Stimulated activated CD4-positive, alpha-beta T cell treated with anti-CD3 and anti-CD28 coated beads, Interleukin-4, amount 100 ng/mL, for 48 hours (primary cell): ENCODE measurements around the gene BMX.
A peak's percentile ranks its signal among the peaks of the same experiment; 100 is the strongest.

Experiments
- DNase-seq, 2 donors: peaks; one replicate each; pipeline ENCODE4 v3.0.0-alpha.2; 2020; ENCODE audit warnings: low read depth in 2 of 2

BMX gene

DNA sequence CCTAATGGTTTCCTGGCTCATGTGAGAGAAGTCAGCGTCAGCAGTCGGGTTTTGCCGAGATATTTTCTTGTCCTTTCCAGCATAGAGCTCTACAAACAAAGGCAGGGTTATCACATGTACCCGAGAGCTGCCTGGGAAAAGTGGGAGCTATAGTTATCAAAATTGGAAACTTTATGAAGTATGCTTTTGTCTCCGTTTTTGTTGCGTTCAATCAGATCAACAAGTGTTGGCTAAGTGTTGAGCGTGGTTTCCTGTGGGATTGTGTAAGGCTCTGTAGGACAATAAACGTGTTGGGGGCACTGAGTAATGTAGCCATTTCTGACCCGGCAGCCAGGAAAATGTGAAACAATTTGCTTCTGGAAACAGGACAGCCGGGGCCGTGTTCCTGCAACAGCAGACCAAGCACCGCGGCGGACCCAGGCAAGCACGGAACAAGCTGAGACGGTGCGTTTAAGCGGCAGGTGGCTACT, at the start of gene BMX:
TSS of gene BMX (plus strand) at position 311 of the 470 bp plus-strand sequence. CDS start 7,547 bp downstream, outside the sequence.
- no peak for DNase-seq

DNA sequence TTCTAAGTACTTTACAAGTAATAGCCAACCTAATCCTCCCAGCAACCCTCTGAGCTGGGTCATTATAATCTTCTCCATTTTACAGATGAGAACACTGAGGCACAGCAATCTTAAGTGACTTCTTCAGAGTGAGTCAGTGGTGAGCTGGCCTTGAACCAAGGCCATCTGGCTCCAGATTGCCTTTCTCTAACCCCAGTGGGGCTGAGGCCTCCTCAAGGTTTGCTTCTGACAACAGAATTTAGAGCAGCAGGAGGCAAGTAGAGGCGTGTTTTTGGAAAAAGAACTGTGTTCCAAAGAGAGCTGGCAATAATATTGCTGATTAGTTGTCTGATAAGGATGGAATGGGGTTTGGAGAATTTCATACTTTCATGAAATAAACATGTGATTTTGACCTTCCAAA, 48.7 kb upstream of the BMX start:
- no peak for DNase-seq

DNA sequence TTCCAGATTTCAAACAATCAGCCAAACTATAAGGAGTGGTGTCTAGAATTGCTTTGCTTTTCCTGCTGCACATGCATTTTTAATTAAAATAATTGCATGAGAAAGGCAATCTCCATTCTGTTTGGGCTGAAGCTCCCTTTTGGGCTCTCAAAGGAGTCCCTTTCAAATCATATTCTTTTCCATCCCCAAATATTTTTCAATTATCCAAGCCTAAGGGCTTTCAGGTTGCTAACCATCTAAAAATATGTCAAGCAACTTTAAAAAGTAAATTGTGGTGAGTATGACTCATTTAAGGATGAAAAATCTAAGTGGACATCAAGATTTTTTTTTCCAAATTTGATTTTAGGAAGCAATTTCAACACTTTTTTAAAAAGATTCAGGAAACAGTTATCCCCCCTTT, 35.9 kb upstream of the BMX start:
- no peak for DNase-seq

DNA sequence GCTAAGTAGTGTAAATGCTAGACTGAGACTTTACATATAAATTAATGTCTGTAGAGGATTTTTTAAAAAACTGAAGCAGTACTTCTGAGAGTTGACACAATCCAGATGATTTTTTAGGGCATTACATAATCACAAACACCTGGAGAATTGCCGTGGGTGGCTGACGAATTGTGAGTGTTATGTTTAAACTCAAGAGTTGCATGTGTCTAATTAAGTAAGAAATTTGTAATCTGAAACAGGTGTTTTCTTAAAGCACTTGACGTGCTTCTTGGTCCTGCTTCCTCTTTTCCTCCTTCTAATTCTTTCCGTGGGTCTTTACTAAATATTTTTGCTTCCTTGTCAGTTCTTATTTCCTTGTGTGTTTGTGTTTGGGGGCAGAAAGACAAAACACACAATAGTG, 35.3 kb upstream of the BMX start:
- DNase-seq = no peak

DNA sequence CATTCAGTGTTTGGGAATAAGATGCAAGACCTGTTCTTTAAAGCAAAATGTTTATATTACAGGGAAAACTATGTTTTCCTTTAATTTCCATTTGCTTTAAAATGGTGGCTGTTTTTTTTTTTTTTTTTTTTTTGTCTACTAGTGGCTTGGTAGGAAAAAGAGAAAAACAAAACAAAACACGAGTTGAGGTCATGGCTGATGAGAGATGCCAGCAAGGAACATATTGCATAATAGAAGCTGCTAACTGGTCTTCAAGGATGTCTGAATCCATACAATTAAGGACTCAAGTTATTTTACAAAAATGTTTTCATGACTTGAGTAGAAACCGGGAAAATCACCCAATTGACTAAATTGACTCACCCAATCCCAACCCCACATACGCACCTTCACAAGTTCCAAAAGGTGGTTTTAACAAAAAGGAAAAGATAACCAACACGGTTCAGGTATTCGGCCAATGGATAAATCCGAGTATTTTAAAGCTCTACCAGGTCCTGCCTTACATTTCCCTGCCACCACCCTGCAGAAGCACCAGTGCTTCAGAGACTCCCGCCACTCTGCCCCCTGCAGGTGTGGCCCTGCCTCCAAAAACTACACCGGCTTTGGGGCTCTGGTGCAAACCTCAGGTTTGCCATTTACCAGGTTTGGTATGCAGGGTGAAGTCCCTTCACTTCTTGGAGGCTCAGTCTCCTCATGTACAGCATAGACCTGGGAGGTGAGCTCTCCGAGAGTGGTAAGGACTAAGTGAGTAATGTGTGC, 34.5 kb upstream of the BMX start:
- DNase-seq = no peak

DNA sequence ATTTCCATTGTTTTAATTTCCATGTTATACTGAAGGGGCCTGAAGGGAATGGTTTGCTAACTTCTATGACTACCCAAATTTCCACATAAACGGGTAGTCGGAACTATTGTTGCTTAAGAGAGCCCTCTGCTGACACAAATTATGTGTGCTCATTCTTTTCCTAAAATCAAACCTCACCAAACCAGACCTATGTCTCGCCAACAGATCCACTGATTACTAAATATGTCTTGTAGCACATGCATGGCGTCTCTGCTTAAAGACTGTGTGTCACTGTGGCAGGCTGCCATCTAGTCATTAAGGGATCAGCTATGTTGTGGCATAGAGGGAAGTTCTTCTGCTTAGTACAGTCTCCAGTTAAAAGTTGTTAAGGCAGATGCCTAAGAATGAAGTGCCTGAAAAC, 32.6 kb upstream of the BMX start:
- DNase-seq = no peak

DNA sequence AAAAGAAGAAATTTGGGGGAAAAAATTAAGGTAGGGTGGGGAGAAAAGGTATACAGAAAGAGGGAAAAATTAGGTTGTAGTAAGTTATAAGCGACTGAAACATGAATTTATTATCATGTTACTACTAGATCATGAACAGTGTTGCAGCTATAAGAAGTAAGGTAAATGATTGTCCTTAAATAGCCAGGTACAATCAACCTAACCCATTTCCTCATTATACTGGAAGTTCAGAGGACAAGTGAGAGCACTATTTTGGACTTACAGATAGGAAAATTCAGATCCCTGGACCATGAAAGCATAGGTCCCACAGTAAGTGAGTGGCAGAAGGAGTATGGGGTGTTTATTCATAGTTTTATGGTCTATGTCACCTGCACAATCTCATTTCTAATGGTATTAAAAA, 31.0 kb upstream of the BMX start:
- DNase-seq = no peak

DNA sequence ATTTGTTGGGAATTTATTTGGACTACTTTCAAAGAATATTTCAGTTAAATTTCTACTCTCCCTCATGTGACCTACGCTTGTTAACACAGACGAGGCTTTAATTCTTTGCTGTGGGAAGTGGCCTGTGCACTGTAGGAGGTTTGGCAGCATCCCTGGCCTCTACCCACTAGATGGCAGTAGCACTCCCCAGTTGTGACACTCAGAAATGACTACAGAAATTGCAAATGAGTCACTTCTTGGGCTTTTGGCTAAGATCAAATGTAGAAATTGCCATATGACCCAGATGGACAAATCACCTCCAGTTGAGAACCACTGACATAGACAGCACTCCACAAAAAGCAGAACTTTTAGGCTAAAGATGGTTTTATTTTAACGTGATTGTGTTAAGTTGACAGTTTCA, 29.6 kb upstream of the BMX start:
- peak; percentile 24 to 28 for DNase-seq

DNA sequence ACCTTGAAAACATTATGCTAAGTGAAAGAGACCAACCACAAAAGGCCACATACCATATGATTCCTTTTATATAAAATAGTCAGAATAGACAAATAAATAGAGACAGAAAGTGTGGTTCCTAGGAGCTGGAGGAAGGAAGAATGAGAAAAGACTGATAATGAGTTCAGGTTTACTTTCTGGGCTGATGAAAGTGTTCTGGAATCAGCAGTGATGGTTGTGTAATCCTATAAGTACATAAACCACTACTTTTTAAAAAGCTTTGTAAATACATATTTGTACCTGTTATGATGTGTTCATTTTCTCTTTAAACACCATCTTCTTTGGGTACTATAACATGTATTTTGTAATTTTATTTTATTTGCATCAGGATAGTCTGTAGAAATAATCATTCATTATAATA, 28.1 kb upstream of the BMX start:
- DNase-seq = no peak

DNA sequence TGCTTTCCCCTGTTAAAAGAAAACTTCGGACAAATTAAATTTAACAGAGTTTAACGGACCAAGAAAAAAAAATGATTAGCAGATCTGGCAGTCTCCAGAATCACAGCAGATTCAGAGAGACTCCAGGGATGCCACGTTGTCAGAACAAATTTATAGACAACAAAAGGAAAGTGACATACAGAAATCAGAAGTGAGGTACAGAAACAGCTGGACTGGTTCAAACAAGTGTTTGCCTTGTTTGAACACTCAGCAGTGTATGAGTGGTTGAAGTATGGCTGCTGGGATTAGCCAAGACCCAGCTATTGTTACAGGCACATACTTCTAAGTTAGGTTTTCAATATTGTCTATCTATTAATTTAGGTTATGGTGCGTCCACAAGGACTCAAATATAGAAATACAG, 26.6 kb upstream of the BMX start:
- no peak for DNase-seq

DNA sequence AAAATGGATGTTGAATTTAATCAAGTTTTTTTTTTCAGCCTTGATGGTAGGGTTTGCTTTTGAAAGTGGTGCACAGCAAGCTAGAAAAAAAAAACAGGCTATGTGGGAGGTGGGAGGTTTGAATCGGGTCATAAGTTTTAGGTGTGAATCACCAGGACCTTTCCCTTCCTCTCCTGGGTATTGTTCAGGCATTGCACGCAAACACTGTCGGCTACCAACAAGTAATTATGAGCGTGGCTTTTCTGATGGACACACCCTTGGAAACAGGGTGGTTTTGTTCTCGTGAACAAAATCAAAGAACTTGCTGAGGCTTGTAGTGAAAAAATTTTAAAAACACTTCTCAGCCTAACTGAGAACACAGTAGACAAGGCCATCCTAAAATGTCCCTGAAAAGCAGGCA, 25.6 kb upstream of the BMX start:
- DNase-seq = no peak

DNA sequence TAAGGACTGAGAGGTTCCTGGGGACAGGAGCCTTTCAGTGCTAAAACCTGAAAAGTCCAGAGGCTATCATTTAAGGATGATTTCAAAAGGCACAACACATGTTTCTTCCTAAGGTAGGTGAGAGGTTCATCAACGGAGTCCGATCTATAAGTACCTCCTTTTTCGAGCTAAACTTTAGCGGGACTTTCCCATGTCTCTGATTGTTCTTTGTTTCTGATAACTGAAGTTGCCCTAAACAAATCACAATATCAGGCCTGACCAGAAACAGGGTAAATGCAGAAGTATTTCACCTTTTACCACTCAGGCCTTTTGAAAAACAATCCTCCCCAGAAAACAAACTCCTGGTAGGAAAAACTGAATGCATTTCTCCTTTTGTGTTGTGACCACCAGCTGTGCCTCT, 25.1 kb upstream of the BMX start:
- DNase-seq = no peak

DNA sequence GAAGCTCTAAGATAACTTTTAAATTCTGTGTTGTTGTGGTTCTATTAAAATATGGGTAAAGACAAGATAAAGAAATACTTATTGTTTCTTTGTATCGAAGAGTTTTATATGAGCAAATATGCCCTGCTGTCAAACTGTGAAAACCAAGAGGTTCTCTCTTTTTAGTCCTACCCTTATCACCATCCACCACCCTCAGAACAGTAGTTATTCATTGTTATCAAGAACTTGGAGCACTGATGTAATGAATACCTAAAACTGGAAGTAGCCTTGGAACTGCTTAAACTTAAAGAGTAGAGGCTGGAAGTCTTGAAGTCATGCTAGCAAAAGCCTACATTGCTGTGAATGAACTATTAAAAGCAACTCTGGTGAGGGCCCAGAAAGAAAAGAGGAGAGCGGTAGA, 16.7 kb upstream of the BMX start:
- DNase-seq = no peak

DNA sequence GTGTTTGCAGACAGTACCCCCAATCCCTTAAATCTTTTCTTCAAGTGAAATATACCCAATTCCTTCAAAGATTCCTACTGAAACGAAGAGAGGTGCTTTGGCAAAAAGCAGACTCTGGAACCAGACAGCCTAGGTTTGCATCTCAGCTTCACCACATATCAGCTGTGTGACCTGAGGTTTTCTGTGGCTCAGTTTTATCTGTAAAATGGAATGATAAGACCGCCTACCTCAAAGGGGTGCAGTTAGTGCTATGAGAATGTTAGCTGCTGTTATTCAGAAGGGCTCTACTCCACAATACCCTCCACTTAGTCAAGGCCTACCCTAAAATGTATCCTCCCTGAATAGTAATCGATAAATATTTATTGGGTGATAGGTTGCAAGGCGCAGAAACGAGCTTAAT, 8.1 kb upstream of the BMX start:
- no peak for DNase-seq

DNA sequence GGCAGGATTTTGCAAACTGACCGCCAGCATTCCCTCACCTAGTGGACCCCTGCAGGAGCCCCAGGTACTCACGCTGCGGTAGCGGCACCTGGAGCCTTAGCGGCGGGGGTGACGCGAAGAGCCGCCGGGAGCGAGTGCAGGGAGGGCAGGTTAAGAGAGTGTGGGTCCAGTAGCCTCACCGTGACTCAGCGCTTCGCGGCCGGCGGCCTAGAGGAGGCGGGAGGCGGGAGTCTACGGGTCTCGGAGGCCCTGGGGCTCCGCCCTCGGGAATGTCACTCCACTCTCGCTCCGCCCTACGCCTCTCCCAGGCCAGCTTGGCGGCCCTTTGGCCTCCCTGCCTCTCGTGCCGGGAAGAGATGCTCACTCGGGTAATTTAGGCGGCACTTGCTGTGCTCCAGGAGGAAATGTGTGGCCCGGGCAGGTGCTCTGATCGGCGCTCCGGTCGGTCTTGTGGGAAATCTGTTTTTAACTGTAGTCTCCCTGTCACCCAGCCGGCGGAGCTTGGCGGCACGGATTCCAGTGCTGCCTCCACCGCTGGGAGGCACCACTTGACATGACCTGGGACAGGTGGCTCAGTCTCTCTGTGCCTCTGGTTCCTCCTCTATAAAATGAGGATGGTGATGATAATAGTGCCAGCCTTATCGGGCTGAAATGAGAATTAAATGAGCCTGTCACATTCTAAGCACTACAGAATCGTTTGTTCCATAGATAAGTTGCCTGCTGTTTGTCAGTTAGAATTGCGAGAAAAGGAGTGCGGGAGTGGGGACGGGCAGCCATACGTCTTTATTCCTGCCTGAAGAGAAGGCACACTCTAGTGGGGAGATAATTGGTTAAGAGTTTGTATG, 7.3 kb upstream of the BMX start, which contains the start of gene PIR:
TSS of gene PIR (minus strand) at position 216 of the 845 bp plus-strand sequence. CDS start 2,076 bp downstream, outside the sequence.
- peak; percentile 33 to 56 for DNase-seq

DNA sequence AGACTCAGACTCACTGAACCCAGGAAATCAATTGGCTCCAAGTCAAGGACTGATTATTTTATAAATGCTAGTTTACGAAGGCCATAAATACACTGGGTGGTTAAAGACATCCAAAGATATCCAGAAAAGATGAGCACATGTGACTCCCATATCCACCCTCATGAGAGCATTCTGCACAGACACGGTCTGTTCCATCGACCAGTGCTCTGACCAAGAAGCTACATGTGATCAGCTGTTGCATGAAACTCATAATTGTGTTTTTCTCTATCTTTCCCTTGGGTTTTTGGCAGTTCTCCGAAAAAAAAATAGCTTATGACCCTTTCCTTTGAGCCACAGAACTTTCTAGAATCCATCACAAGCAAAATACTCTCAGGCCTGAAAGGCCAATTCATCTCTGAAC, 4.8 kb upstream of the BMX start:
- DNase-seq = no peak

DNA sequence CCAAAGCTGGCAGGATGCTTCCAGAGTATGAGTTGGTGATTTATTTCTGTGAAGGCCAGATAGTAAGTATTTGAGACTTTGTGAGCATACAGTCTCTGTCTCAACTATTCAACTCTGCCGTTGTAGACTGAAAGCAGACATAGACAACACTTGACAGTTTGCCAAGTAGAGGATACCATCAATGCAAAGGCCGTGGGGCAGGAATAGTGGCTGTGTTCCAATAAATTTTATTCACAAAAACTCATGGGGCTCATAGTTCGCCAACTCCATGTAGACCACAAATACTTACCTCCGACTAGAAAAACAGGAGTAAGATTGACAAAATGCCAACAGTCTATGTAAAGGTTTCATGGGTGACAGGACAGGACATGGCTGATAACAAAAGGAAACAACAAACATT, 3.8 kb upstream of the BMX start:
- no peak for DNase-seq

DNA sequence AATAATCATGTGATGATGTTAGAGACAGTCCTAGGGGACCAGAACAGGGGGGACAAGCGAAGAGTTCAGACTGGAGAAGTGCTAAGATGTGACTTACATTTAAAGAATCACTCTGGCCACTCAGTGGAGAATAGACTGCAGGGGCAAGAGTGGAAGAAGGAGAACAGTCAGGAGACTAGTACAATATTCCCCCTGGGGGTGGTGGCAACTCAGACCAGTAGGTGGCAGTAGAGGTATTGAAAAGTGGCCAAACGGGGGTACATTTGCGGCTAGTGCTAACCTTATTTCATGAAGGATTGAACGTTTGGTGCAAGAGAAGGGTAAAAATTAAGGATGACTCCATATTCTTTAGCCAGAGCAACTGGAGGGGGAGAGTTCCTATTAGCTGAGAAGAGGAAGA, 2.7 kb upstream of the BMX start:
- peak; percentile 11 to 18 for DNase-seq

DNA sequence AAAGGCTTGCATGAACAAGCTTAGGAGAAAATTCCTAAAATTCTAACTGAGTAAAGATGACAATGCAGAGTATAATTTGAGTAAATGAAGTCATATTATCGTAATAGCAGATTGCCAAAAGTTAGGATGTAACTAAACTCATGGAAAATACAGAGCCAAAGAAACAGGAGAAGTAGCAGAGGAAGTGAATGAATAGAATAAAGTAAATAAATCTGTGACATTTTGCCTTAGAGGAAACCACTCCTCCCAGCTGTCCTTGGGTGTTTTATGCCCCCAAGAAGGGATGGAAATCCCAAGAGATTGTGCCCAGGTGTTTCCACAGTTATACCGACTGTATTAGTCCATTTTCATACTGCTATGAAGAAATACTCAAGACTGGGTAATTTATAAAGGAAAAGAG, 1.9 kb upstream of the BMX start:
- no peak for DNase-seq

DNA sequence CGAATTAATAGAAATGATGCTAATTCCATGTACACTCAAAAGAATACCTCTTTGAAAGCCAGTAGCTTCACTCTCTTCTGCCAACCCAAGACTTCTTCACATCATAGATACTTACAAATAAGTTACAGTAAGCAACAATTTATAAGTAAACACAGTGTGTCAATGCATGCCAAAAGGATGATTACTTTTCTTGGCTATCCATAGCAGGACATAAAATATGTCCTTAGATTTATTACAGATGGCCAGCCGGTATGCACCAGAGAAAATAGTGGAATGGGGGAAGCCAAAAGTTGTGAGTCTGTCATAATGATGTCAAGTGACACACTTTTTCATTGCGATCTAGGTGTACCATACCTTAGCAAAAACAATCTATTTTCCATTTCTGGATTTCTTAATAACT, 631 bp upstream of the BMX start:
- DNase-seq = no peak

DNA sequence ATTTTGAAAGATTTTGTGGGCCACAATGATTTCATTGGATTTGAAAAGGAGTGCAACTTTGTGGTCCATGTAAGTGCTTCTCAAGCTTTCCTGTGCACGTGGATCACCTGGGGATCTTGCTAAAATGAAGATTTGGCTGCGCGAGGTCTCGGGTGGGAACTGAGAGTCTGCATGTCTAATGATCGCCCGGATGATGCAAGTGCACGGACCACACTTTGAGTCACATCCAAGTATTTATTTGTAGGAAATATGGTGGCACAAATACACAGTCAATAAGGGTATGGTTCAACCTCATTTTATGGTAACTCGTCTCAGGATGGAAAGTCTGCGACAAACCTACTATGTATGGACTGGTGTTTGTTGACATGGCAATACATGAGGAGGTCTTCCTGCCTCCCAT, 899 bp downstream of the BMX start:
- DNase-seq = no peak

DNA sequence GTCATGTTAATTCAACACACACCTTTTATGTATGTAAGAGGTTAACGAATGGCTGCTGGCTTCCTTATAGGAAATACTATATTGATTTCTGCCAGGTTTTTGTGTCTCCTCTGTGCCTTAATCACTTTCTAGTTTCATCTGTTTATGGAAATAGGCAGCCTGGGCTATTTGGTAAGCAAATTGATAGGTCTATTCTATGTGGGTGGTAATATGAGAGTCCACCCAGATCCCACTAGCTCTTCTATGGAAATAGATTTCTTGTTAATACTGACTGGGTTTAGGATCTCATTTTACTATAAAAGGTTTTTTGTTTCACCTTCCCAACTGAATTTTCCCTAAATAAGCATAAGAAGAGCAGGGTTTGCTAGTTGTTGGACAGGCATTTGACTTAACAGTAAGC, 4.1 kb downstream of the BMX start:
- no peak for DNase-seq

DNA sequence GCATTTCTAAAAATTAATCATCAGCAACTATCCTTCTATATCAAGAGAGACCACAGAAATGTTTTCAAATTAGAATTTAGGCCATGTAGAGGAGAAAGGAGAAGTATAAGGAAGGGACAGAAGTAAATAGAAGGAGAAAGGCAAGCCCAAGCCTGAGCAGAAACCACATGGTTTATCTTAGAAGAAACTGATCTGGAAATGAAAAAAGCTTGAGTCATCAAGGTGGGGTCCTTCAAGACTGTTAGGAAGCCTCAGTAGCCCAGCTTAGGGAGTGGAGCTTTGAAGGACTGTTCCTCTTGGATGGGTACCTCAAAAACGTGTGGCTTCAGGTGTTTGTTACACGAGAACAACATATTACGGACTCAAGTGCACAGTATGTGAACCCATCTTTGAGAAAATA, 4.5 kb downstream of the BMX start:
- no peak for DNase-seq
